Mesothelial cell of epicardium (in vitro differentiated cells): ENCODE data around the gene AFF1. TPM values are rescaled to one million over a fixed set of nuclear protein-coding genes. Genes with fewer than 3 reads are reported as not detected.
"Not testable (repeated sequence)": the region's sequence is repeated elsewhere in the genome, so short reads cannot be mapped to it uniquely, and the experiment has no call there.

Experiments
- DNase-seq, 2 experiments: peaks; one replicate each; pipeline ENCODE4 v3.0.0; 2021; ENCODE audit warnings: low spot score in 2 of 2; ENCODE audit not compliant: unreplicated experiment in 2 of 2
- H3K27ac Mint-ChIP-seq: 2 replicates; pipeline ENCODE4 v1.8.0; 2021; ENCODE audit warnings: mixed read lengths
- H3K27me3 Mint-ChIP-seq: 2 replicates; pipeline ENCODE4 v1.8.0; 2021; ENCODE audit warnings: low read depth, mixed read lengths
- H3K36me3 Mint-ChIP-seq: 2 replicates; pipeline ENCODE4 v1.8.0; 2021; ENCODE audit warnings: mixed read lengths
- H3K4me1 Mint-ChIP-seq: 2 replicates; pipeline ENCODE4 v1.8.0; 2021; ENCODE audit warnings: mixed read lengths
- H3K4me3 Mint-ChIP-seq: 2 replicates; pipeline ENCODE4 v1.8.0; 2021; ENCODE audit warnings: mild to moderate bottlenecking, moderate library complexity, mixed read lengths
- H3K9me3 Mint-ChIP-seq: 2 replicates; pipeline ENCODE4 v1.8.0; 2021; ENCODE audit warnings: mixed read lengths
- total RNA-seq: library from RNA; stranded (reverse); gene quantifications from 3 replicates; pipeline ENCODE4 v1.2.1, GENCODE V29; 2021
- TF ChIP-seq, protein P1 (sequence below): fragments of 200-600 bp; sonication (generic); IDR thresholded peaks from one replicate; pipeline ENCODE4 v1.5.0; 2021; ENCODE audit warnings: antibody characterized with exemption; ENCODE audit not compliant: unreplicated experiment

AFF1 gene
- total RNA-seq, 1 donor from 2014 or later = 18.2 TPM

DNA sequence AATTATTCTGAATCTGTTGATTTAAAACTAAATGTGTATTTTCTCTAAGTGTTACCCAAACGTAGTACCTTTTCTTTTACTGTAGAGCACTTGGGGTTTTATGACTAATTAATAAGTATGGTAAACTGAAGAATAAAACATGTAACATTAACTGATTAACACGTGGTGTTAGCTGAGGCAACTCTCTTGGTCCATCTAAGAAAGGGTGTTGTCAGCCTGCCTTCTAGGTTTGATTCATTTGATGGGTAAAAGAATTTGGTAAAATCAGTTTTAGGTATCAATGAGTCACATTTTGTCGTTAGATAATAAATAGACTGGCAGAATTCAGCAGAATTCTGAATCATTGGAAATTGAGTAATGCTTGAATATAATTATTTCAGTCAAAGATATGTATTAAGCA, 99.7 kb downstream of the AFF1 start:
- peaks cover 32% of the 10 kb centered on the region for H3K4me1 Mint-ChIP-seq
- H3K27ac Mint-ChIP-seq = no peak overlapping the region
- no peaks in the 10 kb centered on the region for H3K27me3 Mint-ChIP-seq
- H3K36me3 Mint-ChIP-seq = no peaks in the 10 kb centered on the region
- H3K9me3 Mint-ChIP-seq = no peaks in the 10 kb centered on the region
- H3K4me3 Mint-ChIP-seq = no peak overlapping the region
- DNase-seq = no peak
- TF ChIP-seq, protein P1, sequence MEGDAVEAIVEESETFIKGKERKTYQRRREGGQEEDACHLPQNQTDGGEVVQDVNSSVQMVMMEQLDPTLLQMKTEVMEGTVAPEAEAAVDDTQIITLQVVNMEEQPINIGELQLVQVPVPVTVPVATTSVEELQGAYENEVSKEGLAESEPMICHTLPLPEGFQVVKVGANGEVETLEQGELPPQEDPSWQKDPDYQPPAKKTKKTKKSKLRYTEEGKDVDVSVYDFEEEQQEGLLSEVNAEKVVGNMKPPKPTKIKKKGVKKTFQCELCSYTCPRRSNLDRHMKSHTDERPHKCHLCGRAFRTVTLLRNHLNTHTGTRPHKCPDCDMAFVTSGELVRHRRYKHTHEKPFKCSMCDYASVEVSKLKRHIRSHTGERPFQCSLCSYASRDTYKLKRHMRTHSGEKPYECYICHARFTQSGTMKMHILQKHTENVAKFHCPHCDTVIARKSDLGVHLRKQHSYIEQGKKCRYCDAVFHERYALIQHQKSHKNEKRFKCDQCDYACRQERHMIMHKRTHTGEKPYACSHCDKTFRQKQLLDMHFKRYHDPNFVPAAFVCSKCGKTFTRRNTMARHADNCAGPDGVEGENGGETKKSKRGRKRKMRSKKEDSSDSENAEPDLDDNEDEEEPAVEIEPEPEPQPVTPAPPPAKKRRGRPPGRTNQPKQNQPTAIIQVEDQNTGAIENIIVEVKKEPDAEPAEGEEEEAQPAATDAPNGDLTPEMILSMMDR = no peak

DNA sequence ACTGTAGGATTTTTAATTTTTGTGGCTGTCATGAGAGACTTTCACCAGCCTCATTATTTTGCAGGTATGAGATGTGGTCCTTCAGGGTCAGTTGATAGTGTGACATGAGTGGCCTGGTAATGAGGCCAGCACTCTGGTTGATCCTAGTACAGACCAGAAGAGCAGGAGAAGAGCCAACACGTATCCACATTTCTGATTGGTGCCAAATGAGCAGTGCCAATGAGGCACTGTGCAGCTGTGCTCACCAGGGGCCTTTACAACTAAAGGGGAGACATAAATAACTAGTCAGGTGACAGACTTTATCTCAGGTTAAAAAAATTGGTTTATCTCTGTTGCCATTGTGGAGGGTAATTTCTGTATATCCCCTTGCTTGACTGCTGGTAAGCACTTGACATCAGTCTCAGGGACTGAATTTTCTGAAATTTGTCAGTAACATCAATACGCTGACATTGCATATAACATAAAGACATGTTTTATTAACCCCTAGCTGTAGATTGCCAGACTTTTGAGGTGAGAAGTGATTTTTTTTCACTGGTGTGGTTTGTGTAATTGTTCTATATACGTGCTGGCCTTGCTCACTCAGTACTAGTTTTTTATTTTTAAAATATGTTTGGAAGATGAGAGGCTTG, 101.2 kb downstream of the AFF1 start:
- Mint-ChIP-seq H3K36me3 (no peaks in the 10 kb centered on the region), H3K4me3 (no peak overlapping the region), H3K27ac (no peak overlapping the region), H3K4me1 (peaks cover 26% of the 10 kb centered on the region), H3K27me3 (no peaks in the 10 kb centered on the region), H3K9me3 (no peaks in the 10 kb centered on the region)
- no peak for DNase-seq
- TF ChIP-seq, protein P1 = no peak

DNA sequence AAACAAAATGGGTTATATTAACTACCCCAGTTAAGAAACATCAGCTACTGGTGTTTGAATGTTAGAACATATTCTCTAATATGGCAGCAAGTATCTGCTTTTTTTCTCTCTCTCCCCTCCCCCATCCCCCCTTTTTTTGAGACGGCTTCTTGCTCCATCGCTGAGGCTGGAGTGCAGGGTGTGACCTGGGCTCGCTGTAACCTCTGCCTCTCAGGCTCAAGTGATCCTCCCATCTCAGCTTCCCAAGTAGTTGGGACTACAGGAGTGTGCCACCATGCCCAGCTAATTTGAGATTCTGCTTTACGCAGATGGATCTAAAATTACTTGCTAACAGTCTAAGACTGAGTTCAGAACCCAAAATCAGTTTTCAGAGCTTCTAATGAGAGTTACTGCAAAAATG, 101.9 kb downstream of the AFF1 start:
- Mint-ChIP-seq H3K9me3 (no peaks in the 10 kb centered on the region), H3K27ac (no peak overlapping the region), H3K27me3 (no peaks in the 10 kb centered on the region), H3K36me3 (no peaks in the 10 kb centered on the region), H3K4me3 (no peak overlapping the region), H3K4me1 (peaks cover 26% of the 10 kb centered on the region)
- DNase-seq = no peak
- TF ChIP-seq, protein P1 = no peak

DNA sequence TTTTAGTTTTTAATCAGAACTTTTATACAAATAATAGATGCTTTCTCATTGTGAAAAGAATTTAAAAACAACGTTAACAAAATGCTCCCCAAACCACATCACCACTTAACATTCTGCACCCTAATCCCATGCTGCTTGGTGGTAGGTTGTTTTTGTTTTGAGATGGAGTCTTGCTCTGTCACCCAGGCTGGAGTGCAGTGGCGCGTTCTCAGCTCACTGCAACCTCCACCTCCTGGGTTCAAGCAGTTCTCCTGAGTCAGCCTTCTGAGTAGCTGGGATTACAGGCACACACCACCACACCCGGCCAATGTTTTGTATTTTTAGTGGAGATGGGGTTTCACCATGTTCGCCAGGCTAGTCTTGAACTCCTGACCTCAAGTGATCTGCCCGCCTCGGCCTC, 102.4 kb downstream of the AFF1 start:
- H3K4me3 Mint-ChIP-seq, DNase-seq, H3K9me3 Mint-ChIP-seq, H3K36me3 Mint-ChIP-seq, H3K27me3 Mint-ChIP-seq, H3K27ac Mint-ChIP-seq: not testable (repeated sequence)
- H3K4me1 Mint-ChIP-seq = peaks cover 26% of the 10 kb centered on the region

DNA sequence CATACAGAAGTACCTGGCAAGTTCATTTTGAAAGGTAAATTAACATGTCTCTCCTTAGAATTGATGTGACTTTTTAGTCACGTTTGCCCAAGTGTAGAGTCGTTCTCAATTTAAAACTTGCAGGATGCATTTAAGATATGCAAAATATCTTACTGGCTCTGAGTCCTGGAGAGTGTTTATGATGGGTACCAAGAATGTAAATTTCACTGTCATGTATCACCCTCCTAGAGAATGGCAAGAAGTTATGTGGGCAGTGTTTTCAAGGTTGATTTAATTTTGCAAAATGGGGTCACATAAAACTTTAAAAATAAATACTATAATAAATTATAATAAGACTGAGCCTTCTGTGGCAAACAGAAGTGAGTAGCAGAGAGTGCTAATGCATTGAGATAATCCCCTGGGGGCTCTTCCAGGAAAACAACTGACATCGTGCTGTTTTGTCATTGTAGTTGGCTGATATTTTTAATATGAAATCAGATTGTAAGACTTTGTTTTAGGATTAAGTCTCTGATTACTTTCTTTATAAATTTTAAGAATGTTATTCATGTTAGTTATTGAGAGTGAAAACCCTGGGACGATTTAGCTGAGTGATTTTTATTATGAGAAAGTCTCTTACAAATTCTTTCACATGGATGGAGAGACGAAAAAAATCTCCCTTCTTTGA, 103.0 kb downstream of the AFF1 start:
- no peak for DNase-seq
- Mint-ChIP-seq H3K4me1 (peaks cover 26% of the 10 kb centered on the region), H3K27me3 (no peaks in the 10 kb centered on the region), H3K9me3 (no peaks in the 10 kb centered on the region), H3K36me3 (no peaks in the 10 kb centered on the region), H3K27ac (no peak overlapping the region), H3K4me3 (no peak overlapping the region)
- TF ChIP-seq, protein P1 = no peak

DNA sequence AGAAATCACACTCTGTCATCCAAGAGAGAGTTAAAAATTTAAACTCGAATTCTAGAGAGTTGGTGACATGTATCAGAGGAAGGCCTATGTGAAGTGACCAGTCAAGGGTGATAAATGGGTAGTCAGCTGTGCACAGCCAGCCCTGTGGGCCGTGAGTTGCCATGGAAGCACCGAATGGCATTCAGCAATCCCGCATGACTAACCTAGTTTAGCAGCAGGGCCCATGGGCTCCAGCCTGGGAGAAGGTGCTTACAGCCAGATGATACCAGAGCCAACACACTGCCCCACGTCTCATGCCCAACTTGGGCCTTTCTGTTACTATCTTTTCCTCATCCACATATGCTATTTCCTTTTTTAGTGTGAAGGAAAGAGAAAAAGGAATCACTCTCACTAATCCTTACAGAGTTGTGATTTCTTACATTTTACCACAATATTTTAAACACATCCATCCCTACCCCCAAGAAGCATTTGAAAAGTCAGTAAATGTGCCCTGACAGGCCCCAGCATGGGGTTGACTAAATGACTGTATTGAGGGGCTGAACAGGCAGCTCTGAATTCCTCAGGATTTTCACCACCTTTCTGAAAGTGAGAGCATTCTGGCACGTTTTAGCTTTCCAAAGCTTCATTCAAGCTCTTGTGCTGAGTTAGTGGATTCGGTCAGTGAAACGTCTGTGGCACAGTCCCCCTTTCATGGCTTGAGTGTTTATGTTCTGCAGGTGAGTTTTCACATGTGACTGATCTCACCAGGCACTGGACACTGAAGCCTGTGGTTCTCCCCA, 104.2 kb downstream of the AFF1 start:
- Mint-ChIP-seq H3K27ac (peak overlapping the region; percentile 19), H3K4me1 (peaks cover 34% of the 10 kb centered on the region), H3K27me3 (no peaks in the 10 kb centered on the region), H3K9me3 (no peaks in the 10 kb centered on the region), H3K4me3 (no peak overlapping the region), H3K36me3 (no peaks in the 10 kb centered on the region)
- DNase-seq = no peak
- TF ChIP-seq, protein P1 = no peak
